NCI-H146 treated with DMSO at 0.1 percent for 48 hours (cell line): ENCODE results near the gene DUSP9.
A peak's percentile ranks its signal among the peaks of the same experiment; 100 is the strongest.

ENCODE experiments used
- DNase-seq: peaks from one replicate; lab custom pipeline; 2025; ENCODE audit not compliant: unreplicated experiment; lab: John Stamatoyannopoulos, UW

Gene DUSP9

DNA sequence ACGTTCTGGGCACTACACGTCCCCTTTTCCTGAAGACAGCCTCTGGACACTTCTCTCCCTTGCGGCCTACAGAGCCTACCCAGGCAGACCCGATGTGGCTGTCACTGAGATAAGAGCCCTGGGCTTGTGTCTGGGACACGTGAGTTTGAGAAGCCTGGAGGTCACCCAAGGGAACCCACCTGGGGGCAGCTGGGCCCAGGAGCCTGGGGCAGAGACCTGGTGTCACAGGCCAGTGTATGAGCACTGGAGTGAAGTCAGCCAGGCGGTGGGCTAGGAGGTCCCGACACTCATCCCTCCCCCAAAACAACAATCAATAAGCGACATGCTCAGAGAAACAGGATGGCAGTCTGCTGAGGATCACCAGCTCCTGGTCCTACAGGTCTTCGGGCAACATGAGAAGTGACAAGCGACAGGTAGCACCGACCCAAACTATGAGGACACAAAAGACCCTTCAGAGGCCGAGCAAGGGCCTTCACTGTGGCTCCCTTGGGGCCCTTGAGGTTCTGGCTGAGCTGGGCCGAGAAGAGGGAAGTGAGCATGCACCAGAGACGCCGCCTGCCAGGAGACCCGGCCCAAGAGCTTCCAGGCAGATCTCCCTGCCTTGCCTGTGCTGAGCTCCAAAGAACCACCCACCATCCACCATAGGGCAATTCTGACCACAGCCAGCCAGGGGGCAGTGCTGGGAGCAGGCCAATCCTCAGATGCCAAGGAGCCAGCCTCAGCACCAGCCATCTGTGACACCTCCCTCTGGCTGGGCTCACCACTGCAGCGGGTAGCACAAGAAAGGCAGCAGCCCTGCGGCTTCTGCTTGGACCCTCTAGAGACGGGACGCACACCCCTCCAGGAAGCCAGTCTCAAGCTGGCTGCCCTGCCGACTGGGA is 11.0 kb upstream of the DUSP9 start:
- peak; percentile 28 for DNase-seq

- no peak for DNase-seq
Observed at GRCh38 chrX:153636716-153637115, 10.3 kb upstream of the DUSP9 start.

DNA sequence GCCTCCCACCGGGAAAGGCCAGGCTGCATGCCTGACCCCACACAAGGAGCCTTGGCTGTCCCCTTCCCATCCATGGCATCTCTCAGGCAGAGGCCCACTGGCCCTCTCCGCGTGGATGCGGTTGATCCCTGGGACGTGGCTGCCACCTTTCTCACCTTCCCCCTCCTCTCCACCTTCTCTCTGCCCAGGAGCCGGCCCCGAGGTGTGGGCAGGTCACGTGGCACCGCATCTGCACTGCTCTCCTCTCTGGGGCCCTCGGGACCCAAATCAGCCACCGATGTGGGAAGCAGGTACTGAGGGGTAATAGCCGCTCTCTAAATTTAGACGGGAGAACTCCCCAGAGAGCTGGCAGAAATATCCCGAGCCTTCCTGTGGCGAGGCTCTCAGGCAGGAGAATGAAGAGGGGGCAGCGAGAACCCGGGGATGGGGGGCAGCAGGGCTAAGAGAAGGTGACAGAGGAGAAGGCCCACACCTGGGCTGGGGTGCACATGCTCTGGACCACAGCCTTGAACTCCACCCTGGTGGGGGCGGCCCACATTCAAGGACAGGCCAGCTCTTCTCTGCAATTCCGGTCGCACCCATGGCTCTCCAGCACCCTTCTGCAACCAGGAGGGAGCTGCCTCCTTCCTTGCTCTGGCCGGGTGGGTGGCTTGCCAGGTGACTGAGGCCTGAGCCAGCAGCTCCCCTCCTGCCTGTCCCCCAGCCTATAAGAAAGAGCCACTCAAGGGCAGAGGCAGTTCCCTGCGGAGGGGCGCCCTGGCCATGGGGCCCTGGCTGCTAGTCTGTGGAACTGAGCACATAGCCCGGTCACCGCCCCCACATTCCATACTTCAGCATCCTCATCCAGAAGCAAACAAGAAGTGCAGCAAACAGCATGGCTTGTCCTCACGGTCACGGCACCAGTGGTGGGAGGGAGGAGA is 9.6 kb upstream of the DUSP9 start:
- DNase-seq = no peak

DNA sequence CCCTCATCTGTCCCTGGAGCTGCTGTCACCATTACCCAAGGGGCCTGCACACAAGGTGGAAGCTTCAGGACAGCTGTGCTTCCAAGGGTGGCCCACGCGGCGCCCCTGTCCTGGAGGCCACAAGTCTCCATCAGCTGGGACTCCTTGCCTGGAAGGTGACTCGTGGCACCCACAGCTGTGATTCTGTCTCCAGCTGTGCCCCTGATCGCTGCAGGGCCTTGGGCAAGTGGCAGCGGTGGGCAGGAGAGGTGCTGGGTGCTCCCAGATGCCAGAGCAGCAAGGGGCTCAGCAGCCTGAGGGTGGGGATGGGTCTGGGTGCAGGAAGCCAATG is 9.0 kb upstream of the DUSP9 start:
- no peak for DNase-seq

GRCh38 chrX:153638436-153639176 is 8.4 kb upstream of the DUSP9 start:
- no peak for DNase-seq

- no peak for DNase-seq
Observed at GRCh38 chrX:153639177-153640044, 7.6 kb upstream of the DUSP9 start.

DNA sequence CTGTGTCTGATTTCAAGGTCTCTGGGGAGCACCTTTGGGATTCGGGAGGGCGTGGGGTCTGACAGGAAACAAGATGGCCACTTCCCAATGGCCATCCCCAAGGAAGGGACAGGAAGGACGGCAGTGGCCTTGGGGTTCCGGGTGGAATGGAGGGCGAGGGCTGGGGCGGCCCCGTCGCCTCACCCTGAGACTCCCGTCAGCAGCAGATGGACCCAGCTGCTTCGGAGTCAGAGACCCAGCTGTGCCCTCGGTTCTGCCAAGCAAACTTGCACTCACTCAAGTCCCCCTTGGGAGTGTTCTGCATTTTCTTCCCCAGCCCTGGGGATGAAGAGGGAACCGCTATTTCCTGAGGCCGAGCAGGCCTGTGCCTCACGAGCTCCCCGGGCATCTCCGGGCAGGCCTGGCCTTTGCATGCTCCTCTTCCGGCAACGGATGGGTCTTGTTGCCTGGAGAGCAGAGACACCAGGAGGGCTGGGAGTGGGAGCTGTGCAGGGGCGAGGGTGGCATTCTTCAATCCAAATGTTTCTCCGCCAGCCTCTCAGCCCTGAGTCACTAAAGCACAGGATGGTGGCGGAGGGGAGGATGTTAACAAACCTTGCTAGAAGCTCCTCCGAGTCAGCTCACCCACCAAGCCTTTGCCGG is 6.8 kb upstream of the DUSP9 start:
- DNase-seq = no peak

- DNase-seq = no peak
Observed at GRCh38 chrX:153640736-153641575, 6.0 kb upstream of the DUSP9 start.

- DNase-seq = no peak
Observed at GRCh38 chrX:153641627-153642026, 5.4 kb upstream of the DUSP9 start.

GRCh38 chrX:153642051-153642654 is 4.8 kb upstream of the DUSP9 start:
- no peak for DNase-seq

DNA sequence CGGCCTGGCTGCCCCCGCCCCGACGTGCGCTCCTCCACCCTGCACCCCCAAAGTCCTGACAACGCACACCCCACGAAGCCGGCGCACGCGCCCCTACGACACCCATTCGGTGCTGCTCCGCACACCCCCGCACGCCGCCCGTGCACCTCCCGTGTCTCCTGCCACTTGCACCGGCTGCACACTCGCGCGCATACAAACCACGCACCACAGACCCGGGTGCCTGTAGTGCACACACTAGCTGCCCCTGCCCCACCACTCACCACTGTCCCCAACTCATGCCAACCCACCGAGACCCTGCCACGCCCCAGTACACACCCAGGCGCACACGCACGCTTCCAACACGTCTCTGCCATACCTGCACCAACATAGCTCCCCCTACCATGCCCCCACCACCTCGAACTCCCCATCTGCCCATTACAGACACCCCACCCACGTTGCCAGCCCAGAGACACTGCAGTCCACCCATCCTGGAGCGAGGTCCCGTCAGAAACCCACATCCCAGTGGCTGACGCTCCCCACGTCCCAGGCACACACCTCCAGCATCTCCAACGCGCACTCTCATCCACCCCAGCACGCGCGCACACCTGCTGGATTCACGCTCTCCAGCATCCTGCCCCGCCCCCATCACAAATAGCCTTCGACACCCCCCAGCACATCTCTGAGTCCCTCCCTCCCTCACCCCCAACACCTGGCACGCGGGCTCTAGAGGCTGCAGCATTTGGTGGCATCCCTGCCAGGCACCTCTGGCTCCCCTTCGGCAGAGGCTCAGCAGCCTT is 4.2 kb upstream of the DUSP9 start:
- no peak for DNase-seq

DNA sequence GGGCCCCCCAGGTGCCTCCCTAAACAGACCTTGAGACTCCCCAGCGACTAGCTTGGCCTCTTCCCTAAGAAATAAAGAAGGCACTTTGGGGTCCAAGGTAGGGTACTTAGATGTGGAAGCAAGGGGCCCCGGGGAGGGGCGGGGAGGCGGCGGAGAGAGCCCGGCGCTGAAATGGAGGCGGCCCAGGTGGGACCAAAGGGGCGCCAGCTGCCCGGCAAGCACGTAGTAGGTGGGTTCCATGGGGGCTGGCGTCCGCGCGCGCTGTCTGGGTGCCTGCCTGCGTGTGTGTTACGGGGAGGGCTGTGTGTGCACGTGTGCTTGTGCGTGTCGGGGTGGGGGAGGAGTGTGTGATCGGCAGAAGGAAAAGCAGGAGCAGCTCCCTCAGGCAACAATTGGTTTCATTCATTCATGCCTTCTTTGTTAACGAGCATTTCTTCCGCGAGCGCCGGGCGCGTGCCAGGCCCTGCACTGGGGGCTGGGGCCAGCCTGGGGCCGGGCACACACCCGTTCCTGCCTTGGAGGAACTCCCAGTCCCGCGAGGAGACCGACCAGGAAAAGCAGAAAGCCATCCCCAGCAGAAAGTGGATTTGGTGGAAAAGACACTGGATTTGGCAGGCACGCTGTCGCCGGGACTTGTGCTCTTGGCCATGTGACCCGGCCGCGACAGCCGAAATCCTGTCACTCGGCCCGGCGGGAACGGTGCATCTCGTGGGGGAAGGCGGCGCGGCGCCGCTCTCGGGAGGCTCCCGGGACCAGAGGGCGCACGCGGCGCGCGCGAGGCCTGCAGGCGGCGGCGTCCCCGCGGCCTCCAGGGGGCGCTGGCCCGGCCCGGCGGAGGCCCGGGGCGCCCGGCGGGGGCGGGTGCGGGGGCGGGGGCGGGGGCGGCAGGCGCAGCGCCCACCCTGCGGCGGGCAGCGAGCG is 3.3 kb upstream of the DUSP9 start:
- DNase-seq = no peak

- DNase-seq = no peak
Observed at GRCh38 chrX:153644356-153645125, 2.5 kb upstream of the DUSP9 start.

DNA sequence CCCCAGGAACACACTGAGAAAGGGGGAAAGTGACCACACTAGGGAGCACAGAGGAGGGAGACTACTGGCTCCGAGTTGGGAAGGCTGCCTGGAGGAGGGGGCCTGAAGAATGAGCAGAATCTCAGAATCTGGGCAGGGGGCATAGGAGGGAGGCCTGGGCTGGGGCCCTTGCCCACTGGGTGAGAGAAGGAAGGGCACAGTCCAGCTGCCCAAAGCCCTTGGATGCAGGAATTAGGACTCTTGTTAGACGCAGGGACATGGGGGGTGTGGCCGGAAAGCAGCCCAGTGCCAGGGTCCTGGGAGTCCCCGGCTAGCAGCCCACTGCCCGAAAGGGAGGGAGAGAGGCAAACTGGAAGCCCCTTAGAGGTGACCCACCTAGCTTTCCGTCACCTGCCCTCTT is 1.9 kb upstream of the DUSP9 start:
- DNase-seq = no peak

DNA sequence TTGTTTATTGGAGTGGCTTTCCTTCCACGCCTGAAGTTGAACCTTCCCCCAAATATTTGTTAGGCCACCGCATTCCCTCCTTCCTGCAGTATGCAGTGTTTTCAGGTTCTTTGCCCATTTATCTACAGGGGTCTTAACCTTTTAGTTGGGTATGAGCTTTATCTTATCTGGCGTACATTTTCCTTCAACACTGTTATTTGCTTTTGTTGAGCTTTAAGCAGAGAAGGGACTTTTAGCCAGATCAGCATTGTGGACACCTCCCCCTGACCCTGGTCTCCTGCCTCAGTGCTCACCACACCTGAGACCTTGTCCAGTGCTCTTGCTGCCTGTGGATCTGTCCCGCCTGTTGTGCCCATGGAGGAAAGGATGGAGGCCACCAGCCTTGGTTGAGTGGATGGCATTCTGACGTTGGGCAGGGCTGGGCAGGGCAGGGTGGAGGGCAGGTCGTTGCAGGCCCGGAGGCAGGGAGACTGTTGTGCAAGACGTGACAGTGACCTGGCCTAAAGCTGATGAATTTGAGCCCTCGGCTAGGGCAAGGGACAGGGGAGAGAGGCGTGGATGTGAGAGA is 998 bp upstream of the DUSP9 start:
- no peak for DNase-seq
